PC-3 (cell line): Measurements from ENCODE around the gene ATXN7L3. TPM values are rescaled to one million over a fixed set of nuclear protein-coding genes. Genes with fewer than 3 reads are reported as not detected.

ENCODE experiments used
- ATAC-seq: fragments of 200-7000 bp; cut with Tn5 transposase; 2 replicates; pipeline ENCODE4 v1.9.1; 2020; ENCODE audit warnings: mild to moderate bottlenecking, moderate library complexity
- BruUV-seq: library from RNA; stranded (reverse); fragments of 400-500 nt; replicated peaks from 2 replicates; lab custom pipeline; 2021; lab: Mats Ljungman, UMichigan
- CTCF ChIA-PET: fragments of 300-600 bp; sonication (Branson Sonifier 250); formaldehyde crosslinking; loops from one replicate; lab custom pipeline; 2022; ENCODE audit warnings: antibody characterized with exemption; lab: Charles Lee
- POLR2A ChIA-PET: fragments of 300-600 bp; sonication (Branson Sonifier 250); formaldehyde crosslinking; loops from one replicate; lab custom pipeline; 2022; ENCODE audit warnings: antibody characterized with exemption; ENCODE audit not compliant: unreplicated experiment; lab: Charles Lee
- DNase-seq: peaks from one replicate; pipeline ENCODE4 v3.0.0-alpha.2; 2015
- H2AFZ ChIP-seq: fragments of 300-600 bp; sonication (generic); 2 replicates; pipeline ENCODE4 v1.6.0; 2016; ENCODE audit warnings: antibody characterized with exemption, low read length
- H3F3A ChIP-seq: fragments of 300-600 bp; sonication (generic); one replicate; pipeline ENCODE4 v1.6.0; 2017; ENCODE audit warnings: antibody characterized with exemption, low read length, control low read depth, mild to moderate bottlenecking; ENCODE audit not compliant: unreplicated experiment
- H3K27ac ChIP-seq: fragments of 300-600 bp; sonication (generic); 2 replicates; pipeline ENCODE4 v1.5.1; 2016; ENCODE audit warnings: mild to moderate bottlenecking, low read length
- H3K27me3 ChIP-seq: fragments of 300-600 bp; sonication (generic); 2 replicates; pipeline ENCODE4 v1.6.1; 2016; ENCODE audit warnings: low read length, mixed read lengths
- H3K36me3 ChIP-seq: fragments of 300-600 bp; sonication (generic); 2 replicates; pipeline ENCODE4 v1.6.1; 2016; ENCODE audit warnings: low read depth, mixed run types, low read length, mixed read lengths
- H3K4me1 ChIP-seq: fragments of 300-600 bp; sonication (generic); 2 replicates; pipeline ENCODE4 v1.5.1; 2016; ENCODE audit warnings: low read length; ENCODE audit not compliant: insufficient read depth
- H3K4me2 ChIP-seq: fragments of 300-600 bp; sonication (generic); 2 replicates; pipeline ENCODE4 v1.6.0; 2016; ENCODE audit warnings: low read length
- H3K4me3 ChIP-seq: fragments of 300-600 bp; sonication (generic); 2 replicates; pipeline ENCODE4 v1.5.1; 2016; ENCODE audit warnings: mild to moderate bottlenecking, low read length, mixed read lengths
- H3K79me2 ChIP-seq: fragments of 300-600 bp; sonication (generic); 2 replicates; pipeline ENCODE4 v1.6.1; 2017; ENCODE audit warnings: low read length, mixed read lengths
- H3K9ac ChIP-seq: fragments of 300-600 bp; sonication (generic); 2 replicates; pipeline ENCODE4 v1.6.0; 2016; ENCODE audit warnings: mild to moderate bottlenecking, low read length
- H3K9me2 ChIP-seq: fragments of 300-600 bp; sonication (generic); replicated peaks from 2 replicates; pipeline ENCODE4 v1.6.1; 2016; ENCODE audit warnings: mixed run types, low read length, mixed read lengths
- H3K9me3 ChIP-seq: fragments of 300-600 bp; sonication (generic); 2 replicates; pipeline ENCODE4 v1.6.1; 2016; ENCODE audit warnings: low read length, mixed read lengths
- H4K20me1 ChIP-seq: fragments of 300-600 bp; sonication (generic); 2 replicates; pipeline ENCODE4 v1.6.1; 2016; ENCODE audit warnings: low read length, mixed read lengths
- CTCF ChIP-seq: fragments of 300-600 bp; sonication (generic); conservative IDR thresholded peaks from 2 replicates; pipeline ENCODE4 v1.5.1; 2017; ENCODE audit warnings: antibody characterized with exemption, low read depth, mild to moderate bottlenecking, low read length
- EZH2 ChIP-seq: fragments of 300-600 bp; sonication (generic); IDR thresholded peaks from one replicate; pipeline ENCODE4 v1.6.1; 2017; ENCODE audit warnings: antibody characterized with exemption, mild to moderate bottlenecking, low read length; ENCODE audit not compliant: unreplicated experiment
- EZH2phosphoT487 ChIP-seq: fragments of 300-600 bp; sonication (generic); IDR thresholded peaks from 2 replicates; pipeline ENCODE4 v1.6.1; 2018; ENCODE audit warnings: mild to moderate bottlenecking, antibody characterized with exemption, low read length, borderline replicate concordance
- intact Hi-C: fragments of 100-400 bp; cut with micrococcal nuclease; formaldehyde crosslinking; loops from 2 replicates; pipeline ENCODE4 v1.9.0; 2023
- total RNA-seq: library from RNA; depleted of rRNA; stranded (reverse); fragments of >200 nt; gene quantifications from 2 replicates; pipeline ENCODE4 v1.2.3, GENCODE V29; 2014

The ATXN7L3 gene
- total RNA-seq, 1 experiment from 2014 or later, result 73.9 TPM

- Histone ChIP-seq H4K20me1 (no peaks in the 10 kb centered on the region), H3K9ac (no peak overlapping the region), H3K36me3 (no peaks in the 10 kb centered on the region), H3K79me2 (no peaks in the 10 kb centered on the region), H3K27ac (no peak overlapping the region), H3F3A (no peaks in the 10 kb centered on the region), H3K9me3 (no peaks in the 10 kb centered on the region), H3K27me3 (no peaks in the 10 kb centered on the region), H2AFZ (no peak overlapping the region), H3K4me2 (no peak overlapping the region), H3K4me1 (peaks cover 9% of the 10 kb centered on the region), H3K4me3 (no peak overlapping the region), H3K9me2 (no peaks in the 10 kb centered on the region)
- intact Hi-C loops, result no loop called here
- TF ChIP-seq CTCF (no peak), EZH2 (no peak), EZH2phosphoT487 (no peak)
- CTCF ChIA-PET, result interaction anchor here (0.6 to 1.8 kb wide), 7 partner anchors 9 to 161 kb away, joined by 4 to 42 read pairs (median 8); partner anchors contain the start of gene HDAC5
- POLR2A ChIA-PET, result no interaction called here
- DNase-seq (no peak), ATAC-seq (no peak)
- no TSS peak for BruUV-seq
Observed at GRCh38 chr17:44167181-44167861, 32.4 kb downstream of the ATXN7L3 start.

- no peak overlapping the region for H3K27ac ChIP-seq
- H3K27me3 ChIP-seq, result no peaks in the 10 kb centered on the region
- H3K4me3 ChIP-seq, result no peak overlapping the region
- ATAC-seq (no peak), DNase-seq (peak; percentile 1)
- H3K9ac ChIP-seq, result no peak overlapping the region
- ChIA-PET CTCF (no interaction called here), POLR2A (no interaction called here)
- H3K36me3 ChIP-seq, result peaks cover 16% of the 10 kb centered on the region; the same call in 1 of the 2 replicates
- H3K9me3 ChIP-seq, result no peaks in the 10 kb centered on the region
- no peaks in the 10 kb centered on the region for H3K9me2 ChIP-seq
- no peaks in the 10 kb centered on the region for H4K20me1 ChIP-seq
- H3K79me2 ChIP-seq, result no peaks in the 10 kb centered on the region
- intact Hi-C loops, result no loop called here
- no peaks in the 10 kb centered on the region for H3F3A ChIP-seq
- TF ChIP-seq EZH2phosphoT487 (no peak), EZH2 (no peak), CTCF (no peak)
- peaks cover 4% of the 10 kb centered on the region for H3K4me1 ChIP-seq
- H3K4me2 ChIP-seq, result no peak overlapping the region
- H2AFZ ChIP-seq, result no peak overlapping the region
- BruUV-seq, result no TSS peak
Observed at GRCh38 chr17:44164476-44164875, 35.2 kb downstream of the ATXN7L3 start.

GRCh38 chr17:44159519-44160210 lies 40.0 kb downstream of the ATXN7L3 start:
- H3K9me2 ChIP-seq, result no peaks in the 10 kb centered on the region
- no peak overlapping the region for H3K4me2 ChIP-seq
- peaks cover 29% of the 10 kb centered on the region for H3K36me3 ChIP-seq
- no peaks in the 10 kb centered on the region for H3K9me3 ChIP-seq
- intact Hi-C loops, result no loop called here
- ATAC-seq (no peak), DNase-seq (no peak)
- H3K4me3 ChIP-seq, result no peak overlapping the region
- no peaks in the 10 kb centered on the region for H3F3A ChIP-seq
- no peaks in the 10 kb centered on the region for H4K20me1 ChIP-seq
- no peak overlapping the region for H3K27ac ChIP-seq
- ChIA-PET POLR2A (no interaction called here), CTCF (no interaction called here)
- BruUV-seq, result no TSS peak
- no peak overlapping the region for H3K9ac ChIP-seq
- no peaks in the 10 kb centered on the region for H3K79me2 ChIP-seq
- no peak overlapping the region for H2AFZ ChIP-seq
- TF ChIP-seq EZH2 (no peak), CTCF (no peak), EZH2phosphoT487 (no peak)
- no peaks in the 10 kb centered on the region for H3K4me1 ChIP-seq
- no peaks in the 10 kb centered on the region for H3K27me3 ChIP-seq
